ENCODE measurements around the gene TMEM181.

TMEM181 gene

DNA sequence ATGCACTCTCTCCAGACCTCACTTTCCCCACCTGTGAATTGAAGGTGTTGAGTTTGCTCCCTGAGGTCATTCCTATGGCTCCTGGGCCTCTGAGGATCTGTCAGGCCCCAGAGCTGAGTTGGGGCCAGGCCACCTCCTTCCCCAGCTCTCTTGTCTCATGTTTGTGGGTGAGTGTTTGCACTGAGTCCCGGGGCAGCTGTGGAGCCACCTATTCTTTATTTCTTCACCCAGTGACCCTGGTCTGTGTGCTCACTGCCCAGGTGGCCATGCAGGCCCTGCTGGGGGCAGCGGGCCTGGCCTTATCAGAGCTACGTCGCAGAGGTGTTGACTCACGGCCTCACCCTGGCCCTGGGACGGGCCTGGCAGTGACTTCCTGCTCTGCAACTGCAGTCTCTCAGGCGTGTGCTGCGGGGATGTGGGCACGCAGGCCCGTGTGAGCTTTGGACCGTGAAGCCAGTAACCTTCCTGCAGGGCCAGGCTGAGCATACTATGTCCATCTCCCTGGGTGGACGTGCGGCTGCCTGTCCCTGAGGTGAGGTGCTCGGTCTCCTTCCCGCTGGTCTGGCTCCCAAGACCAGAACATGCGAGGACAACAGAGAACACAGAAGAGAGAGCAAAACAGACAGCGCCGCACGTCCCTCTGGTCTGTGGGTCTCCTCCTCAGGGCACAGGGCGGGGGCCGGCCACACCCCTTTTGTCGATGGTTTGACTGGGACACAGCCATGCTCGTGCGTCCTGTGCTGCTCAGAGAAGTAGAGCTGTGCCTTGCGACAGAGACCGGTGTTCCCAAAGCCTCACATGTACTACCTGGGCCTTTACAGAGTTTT, 12.1 kb downstream of the TMEM181 start:
- Histone ChIP-seq H3K27me3 (replicated peaks; ENCODE audit: insufficient read depth, low read length) (no peaks in the 10 kb centered on the region), H3K4me3 (ENCODE audit: low read length) (no peak overlapping the region), H3K79me2 (ENCODE audit: low read length) (no peaks in the 10 kb centered on the region), H3K9ac (ENCODE audit: low read length) (no peak overlapping the region), H3K9me3 (replicated peaks; ENCODE audit: insufficient read depth, low read length) (no peaks in the 10 kb centered on the region), H3F3A (ENCODE audit: insufficient read depth, low read length) (no peaks in the 10 kb centered on the region), H2AFZ (ENCODE audit: low read length) (no peak overlapping the region), H3K4me1 (ENCODE audit: low read length) (no peaks in the 10 kb centered on the region), H4K20me1 (ENCODE audit: insufficient read depth, low read length) (no peaks in the 10 kb centered on the region), H3K27ac (ENCODE audit: low read length) (no peak overlapping the region), H3K36me3 (replicated peaks; ENCODE audit: insufficient read depth, low read length) (no peaks in the 10 kb centered on the region), H3K4me2 (ENCODE audit: low read depth, low read length) (no peak overlapping the region), H3K9me2 (replicated peaks; ENCODE audit: insufficient read depth, low read length) (no peaks in the 10 kb centered on the region)
- DNase-seq: no peak
- TF ChIP-seq, protein P1, sequence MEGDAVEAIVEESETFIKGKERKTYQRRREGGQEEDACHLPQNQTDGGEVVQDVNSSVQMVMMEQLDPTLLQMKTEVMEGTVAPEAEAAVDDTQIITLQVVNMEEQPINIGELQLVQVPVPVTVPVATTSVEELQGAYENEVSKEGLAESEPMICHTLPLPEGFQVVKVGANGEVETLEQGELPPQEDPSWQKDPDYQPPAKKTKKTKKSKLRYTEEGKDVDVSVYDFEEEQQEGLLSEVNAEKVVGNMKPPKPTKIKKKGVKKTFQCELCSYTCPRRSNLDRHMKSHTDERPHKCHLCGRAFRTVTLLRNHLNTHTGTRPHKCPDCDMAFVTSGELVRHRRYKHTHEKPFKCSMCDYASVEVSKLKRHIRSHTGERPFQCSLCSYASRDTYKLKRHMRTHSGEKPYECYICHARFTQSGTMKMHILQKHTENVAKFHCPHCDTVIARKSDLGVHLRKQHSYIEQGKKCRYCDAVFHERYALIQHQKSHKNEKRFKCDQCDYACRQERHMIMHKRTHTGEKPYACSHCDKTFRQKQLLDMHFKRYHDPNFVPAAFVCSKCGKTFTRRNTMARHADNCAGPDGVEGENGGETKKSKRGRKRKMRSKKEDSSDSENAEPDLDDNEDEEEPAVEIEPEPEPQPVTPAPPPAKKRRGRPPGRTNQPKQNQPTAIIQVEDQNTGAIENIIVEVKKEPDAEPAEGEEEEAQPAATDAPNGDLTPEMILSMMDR (IDR thresholded peaks at IDR 0.05; ENCODE audit: low read length): no peak
- TF ChIP-seq EZH2phosphoT487 (IDR thresholded peaks at IDR 0.05; ENCODE audit: low read length) (no peak), EZH2 (optimal IDR thresholded peaks at IDR 0.05; ENCODE audit: low read depth, low read length) (no peak)

- H3F3A ChIP-seq (ENCODE audit: insufficient read depth, low read length): no peaks in the 10 kb centered on the region
- H2AFZ ChIP-seq (ENCODE audit: low read length): no peak overlapping the region
- no peaks in the 10 kb centered on the region for H3K36me3 ChIP-seq (replicated peaks; ENCODE audit: insufficient read depth, low read length)
- H3K9me2 ChIP-seq (replicated peaks; ENCODE audit: insufficient read depth, low read length): no peaks in the 10 kb centered on the region
- no peak overlapping the region for H3K4me3 ChIP-seq (ENCODE audit: low read length)
- H3K27ac ChIP-seq (ENCODE audit: low read length): no peak overlapping the region
- no peaks in the 10 kb centered on the region for H4K20me1 ChIP-seq (ENCODE audit: insufficient read depth, low read length)
- H3K27me3 ChIP-seq (replicated peaks; ENCODE audit: insufficient read depth, low read length): no peaks in the 10 kb centered on the region
- H3K4me2 ChIP-seq (ENCODE audit: low read depth, low read length): no peak overlapping the region
- no peaks in the 10 kb centered on the region for H3K9me3 ChIP-seq (replicated peaks; ENCODE audit: insufficient read depth, low read length)
- no peak for DNase-seq
- no peak overlapping the region for H3K9ac ChIP-seq (ENCODE audit: low read length)
- no peak for TF ChIP-seq EZH2 (optimal IDR thresholded peaks at IDR 0.05; ENCODE audit: low read depth, low read length)
- TF ChIP-seq, protein P1 (IDR thresholded peaks at IDR 0.05; ENCODE audit: low read length): no peak
- TF ChIP-seq EZH2phosphoT487 (IDR thresholded peaks at IDR 0.05; ENCODE audit: low read length): no peak
- H3K4me1 ChIP-seq (ENCODE audit: low read length): no peaks in the 10 kb centered on the region
- H3K79me2 ChIP-seq (ENCODE audit: low read length): no peaks in the 10 kb centered on the region
These were observed 13.0 kb downstream of the TMEM181 start for GRCh38 chr6:158572653-158573541.

- TF ChIP-seq, protein P1 (IDR thresholded peaks at IDR 0.05; ENCODE audit: low read length): no peak
- TF ChIP-seq EZH2 (optimal IDR thresholded peaks at IDR 0.05; ENCODE audit: low read depth, low read length) (no peak), EZH2phosphoT487 (IDR thresholded peaks at IDR 0.05; ENCODE audit: low read length) (no peak)
- Histone ChIP-seq H3K27ac (ENCODE audit: low read length) (no peak overlapping the region), H3K4me3 (ENCODE audit: low read length) (no peak overlapping the region), H3K9me3 (replicated peaks; ENCODE audit: insufficient read depth, low read length) (no peaks in the 10 kb centered on the region), H3K9ac (ENCODE audit: low read length) (no peak overlapping the region), H3K79me2 (ENCODE audit: low read length) (no peaks in the 10 kb centered on the region), H3K4me1 (ENCODE audit: low read length) (no peaks in the 10 kb centered on the region), H3K27me3 (replicated peaks; ENCODE audit: insufficient read depth, low read length) (no peaks in the 10 kb centered on the region), H3K9me2 (replicated peaks; ENCODE audit: insufficient read depth, low read length) (no peaks in the 10 kb centered on the region), H4K20me1 (ENCODE audit: insufficient read depth, low read length) (no peaks in the 10 kb centered on the region), H2AFZ (ENCODE audit: low read length) (no peak overlapping the region), H3K36me3 (replicated peaks; ENCODE audit: insufficient read depth, low read length) (no peaks in the 10 kb centered on the region), H3F3A (ENCODE audit: insufficient read depth, low read length) (no peaks in the 10 kb centered on the region), H3K4me2 (ENCODE audit: low read depth, low read length) (no peak overlapping the region)
- DNase-seq: no peak
These were observed 13.6 kb downstream of the TMEM181 start for GRCh38 chr6:158573542-158573931.

All from MM.1S (cell line).